ENCODE measurements around the gene MYLK4.

MYLK4 gene

GRCh38 chr6:2632976-2633584 lies 117.6 kb downstream of the MYLK4 start:
- DNase-seq (ENCODE audit: low read depth in 2 of 2) = no peak

GRCh38 chr6:2632368-2632767 lies 118.4 kb downstream of the MYLK4 start:
- DNase-seq (ENCODE audit: low read depth in 2 of 2) = no peak

- DNase-seq (ENCODE audit: low read depth in 2 of 2) = no peak
Measured at GRCh38 chr6:2630891-2631571, 119.7 kb downstream of the MYLK4 start.

GRCh38 chr6:2630359-2630758 lies 120.4 kb downstream of the MYLK4 start:
- no peak for DNase-seq (ENCODE audit: low read depth in 2 of 2)

GRCh38 chr6:2626401-2626800 lies 124.3 kb downstream of the MYLK4 start:
- DNase-seq (ENCODE audit: low read depth in 2 of 2) = no peak

GRCh38 chr6:2625581-2625980 lies 125.1 kb downstream of the MYLK4 start:
- no peak for DNase-seq (ENCODE audit: low read depth in 2 of 2)

- no peak for DNase-seq (ENCODE audit: low read depth in 2 of 2)
Measured at GRCh38 chr6:2624177-2624576, 126.5 kb downstream of the MYLK4 start.

- no peak for DNase-seq (ENCODE audit: low read depth in 2 of 2)
Measured at GRCh38 chr6:2623295-2623694, 127.4 kb downstream of the MYLK4 start.

- DNase-seq (ENCODE audit: low read depth in 2 of 2) = no peak
Measured at GRCh38 chr6:2622671-2623070, 128.1 kb downstream of the MYLK4 start.

- DNase-seq (ENCODE audit: low read depth in 2 of 2) = no peak
Measured at GRCh38 chr6:2619651-2620050, 131.1 kb downstream of the MYLK4 start.

GRCh38 chr6:2617729-2618128 lies 133.0 kb downstream of the MYLK4 start:
- no peak for DNase-seq (ENCODE audit: low read depth in 2 of 2)

GRCh38 chr6:2616811-2617210 lies 133.9 kb downstream of the MYLK4 start:
- DNase-seq (ENCODE audit: low read depth in 2 of 2) = no peak

GRCh38 chr6:2615251-2615650 lies 135.5 kb downstream of the MYLK4 start:
- no peak for DNase-seq (ENCODE audit: low read depth in 2 of 2)

- DNase-seq (ENCODE audit: low read depth in 2 of 2) = no peak
Measured at GRCh38 chr6:2614846-2615245, 135.9 kb downstream of the MYLK4 start.

GRCh38 chr6:2614155-2614554 lies 136.6 kb downstream of the MYLK4 start:
- no peak for DNase-seq (ENCODE audit: low read depth in 2 of 2)
